HEK293T (cell line): ENCODE measurements around the gene SLC16A12.

Source experiments
- ARNT ChIP-seq: fragments of 450-650 bp; IDR thresholded peaks from 2 replicates; pipeline ENCODE4 v1.6.1; 2017; ENCODE audit warnings: mild to moderate bottlenecking
- BHLHE40 ChIP-seq: fragments of 450-650 bp; IDR thresholded peaks from 2 replicates; pipeline ENCODE4 v1.6.1; 2016; ENCODE audit warnings: mild to moderate bottlenecking, moderate library complexity, borderline replicate concordance
- FOXA1 ChIP-seq: fragments of 450-650 bp; IDR thresholded peaks from 2 replicates; pipeline ENCODE4 v1.6.1; 2016; ENCODE audit warnings: mild to moderate bottlenecking
- HDGF ChIP-seq: fragments of 450-650 bp; IDR thresholded peaks from 2 replicates; pipeline ENCODE4 v1.6.1; 2017; ENCODE audit warnings: antibody characterized with exemption, borderline replicate concordance
- SP1 ChIP-seq: fragments of 450-650 bp; IDR thresholded peaks from 2 replicates; pipeline ENCODE4 v1.6.1; 2017
- SUZ12 ChIP-seq: fragments of 450-650 bp; IDR thresholded peaks from 2 replicates; pipeline ENCODE4 v1.6.1; 2016; ENCODE audit warnings: mild to moderate bottlenecking
- TARDBP ChIP-seq: fragments of 450-650 bp; IDR thresholded peaks from 2 replicates; pipeline ENCODE4 v1.6.1; 2016

GRCh38 chr10:89395141-89395540 is 140.3 kb downstream of the SLC16A12 start:
- TF ChIP-seq ARNT (no peak), HDGF (no peak), TARDBP (no peak), SUZ12 (no peak), SP1 (no peak), FOXA1 (no peak), BHLHE40 (no peak)
